H7 (cell line): ENCODE results near the gene PCBP4. TPM values are rescaled to one million over a fixed set of nuclear protein-coding genes. Genes with fewer than 3 reads are reported as not detected.

Experiments used
- DNase-seq: peaks from one replicate; pipeline ENCODE4 v3.0.0; 2012
- H3K27me3 ChIP-seq: 2 replicates; pipeline ENCODE4 v1.6.0; 2011; ENCODE audit warnings: mild to moderate bottlenecking, low read length; ENCODE audit not compliant: control insufficient read depth, insufficient read depth
- H3K36me3 ChIP-seq: replicated peaks from 2 replicates; pipeline ENCODE4 v1.5.1; 2011; ENCODE audit warnings: low read length; ENCODE audit not compliant: control insufficient read depth, insufficient read depth
- H3K4me3 ChIP-seq: 2 replicates; pipeline ENCODE4 v1.5.1; 2011; ENCODE audit warnings: low read depth, mild to moderate bottlenecking, control low read depth, low read length, moderate library complexity; ENCODE audit not compliant: insufficient read depth
- total RNA-seq: library from RNA; depleted of rRNA; stranded (reverse); fragments of >200 nt; shearing (Covaris generic); gene quantifications from 2 replicates; pipeline ENCODE4 v1.2.3, GENCODE V29; 2014

PCBP4 gene
- total RNA-seq, 1 experiment from 2014 or later = 48.1 TPM

GRCh38 chr3:51970606-51971300, 3.5 kb upstream of the PCBP4 start:
- Histone ChIP-seq H3K36me3 (no peaks in the 10 kb centered on the region; the same call in 1 of the 2 replicates), H3K4me3 (no peak overlapping the region), H3K27me3 (peaks cover 16% of the 10 kb centered on the region)
- DNase-seq = no peak

GRCh38 chr3:51969841-51970240, 2.6 kb upstream of the PCBP4 start:
- Histone ChIP-seq H3K4me3 (no peak overlapping the region), H3K36me3 (no peaks in the 10 kb centered on the region; the same call in 1 of the 2 replicates), H3K27me3 (peaks cover 9% of the 10 kb centered on the region)
- no peak for DNase-seq

GRCh38 chr3:51968883-51969678, 1.8 kb upstream of the PCBP4 start:
- peaks cover 7% of the 10 kb centered on the region for H3K27me3 ChIP-seq
- no peaks in the 10 kb centered on the region; the same call in 1 of the 2 replicates for H3K36me3 ChIP-seq
- no peak overlapping the region for H3K4me3 ChIP-seq
- no peak for DNase-seq

GRCh38 chr3:51968170-51968775, 1.0 kb upstream of the PCBP4 start:
- H3K36me3 ChIP-seq = no peaks in the 10 kb centered on the region; the same call in 1 of the 2 replicates

GRCh38 chr3:51966922-51967383, 301 bp downstream of the PCBP4 start:
- H3K36me3 ChIP-seq = no peaks in the 10 kb centered on the region; the same call in 1 of the 2 replicates
- DNase-seq = no peak
- H3K4me3 ChIP-seq = peak overlapping the region; percentile 53
- peaks cover 3% of the 10 kb centered on the region for H3K27me3 ChIP-seq

More at GRCh38 chr3:51968170-51968775, 1.0 kb upstream of the PCBP4 start:
- peak; percentile 83 for DNase-seq
- Histone ChIP-seq H3K4me3 (peak overlapping the region; percentile 70), H3K27me3 (peaks cover 3% of the 10 kb centered on the region)

GRCh38 chr3:51966486-51966885, 768 bp downstream of the PCBP4 start:
- H3K27me3 ChIP-seq = peaks cover 3% of the 10 kb centered on the region
- H3K4me3 ChIP-seq = peak overlapping the region; percentile 53
- DNase-seq = no peak
- H3K36me3 ChIP-seq = no peaks in the 10 kb centered on the region; the same call in 1 of the 2 replicates

GRCh38 chr3:51966016-51966415, 1.2 kb downstream of the PCBP4 start:
- no peak for DNase-seq
- H3K27me3 ChIP-seq = peaks cover 3% of the 10 kb centered on the region
- H3K4me3 ChIP-seq = no peak overlapping the region

GRCh38 chr3:51964521-51964920, 2.7 kb downstream of the PCBP4 start:
- no peak overlapping the region for H3K4me3 ChIP-seq
- H3K27me3 ChIP-seq = peaks cover 3% of the 10 kb centered on the region
- DNase-seq = no peak
- no peaks in the 10 kb centered on the region for H3K36me3 ChIP-seq

More at GRCh38 chr3:51966016-51966415, 1.2 kb downstream of the PCBP4 start:
- no peaks in the 10 kb centered on the region; the same call in 1 of the 2 replicates for H3K36me3 ChIP-seq

- H3K36me3 ChIP-seq = no peaks in the 10 kb centered on the region
- peak; percentile 83 for DNase-seq
- H3K4me3 ChIP-seq = no peak overlapping the region
- H3K27me3 ChIP-seq = peaks cover 3% of the 10 kb centered on the region
Measured at GRCh38 chr3:51963951-51964451, 3.3 kb downstream of the PCBP4 start.

- DNase-seq = no peak
- H3K4me3 ChIP-seq = no peak overlapping the region
- peaks cover 3% of the 10 kb centered on the region for H3K27me3 ChIP-seq
- H3K36me3 ChIP-seq = no peaks in the 10 kb centered on the region
Measured at GRCh38 chr3:51962854-51963530, 4.3 kb downstream of the PCBP4 start.

GRCh38 chr3:51961602-51962569, 5.4 kb downstream of the PCBP4 start:
- Histone ChIP-seq H3K27me3 (peaks cover 6% of the 10 kb centered on the region), H3K36me3 (no peaks in the 10 kb centered on the region), H3K4me3 (no peak overlapping the region)
- DNase-seq = no peak

GRCh38 chr3:51961011-51961410, 6.2 kb downstream of the PCBP4 start:
- DNase-seq = no peak
- H3K27me3 ChIP-seq = peaks cover 12% of the 10 kb centered on the region

GRCh38 chr3:51960386-51960785, 6.9 kb downstream of the PCBP4 start:
- H3K27me3 ChIP-seq = peaks cover 18% of the 10 kb centered on the region
- DNase-seq = no peak
- H3K36me3 ChIP-seq = no peaks in the 10 kb centered on the region
- no peak overlapping the region for H3K4me3 ChIP-seq

More at GRCh38 chr3:51961011-51961410, 6.2 kb downstream of the PCBP4 start:
- Histone ChIP-seq H3K4me3 (no peak overlapping the region), H3K36me3 (no peaks in the 10 kb centered on the region)
